Hepatocyte (in vitro differentiated cells): Measurements from ENCODE around the gene UBXN6.

Source experiments
- EZH2 ChIP-seq: fragments of 200-600 bp; sonication (generic); IDR thresholded peaks from 2 replicates; pipeline ENCODE4 v1.6.1; 2016; ENCODE audit warnings: antibody characterized with exemption, mild to moderate bottlenecking, borderline replicate concordance
- EZH2phosphoT487 ChIP-seq: fragments of 200-600 bp; sonication (generic); IDR thresholded peaks from one replicate; pipeline ENCODE4 v1.6.1; 2018; ENCODE audit warnings: antibody characterized with exemption, mild to moderate bottlenecking, low read depth, moderate library complexity; ENCODE audit not compliant: unreplicated experiment, severe bottlenecking
- TF ChIP-seq, protein P1 (sequence below): fragments of 200-600 bp; sonication (generic); IDR thresholded peaks from 2 replicates; pipeline ENCODE4 v1.5.1; 2016; ENCODE audit warnings: antibody characterized with exemption, mild to moderate bottlenecking; ENCODE audit not compliant: poor library complexity

DNA sequence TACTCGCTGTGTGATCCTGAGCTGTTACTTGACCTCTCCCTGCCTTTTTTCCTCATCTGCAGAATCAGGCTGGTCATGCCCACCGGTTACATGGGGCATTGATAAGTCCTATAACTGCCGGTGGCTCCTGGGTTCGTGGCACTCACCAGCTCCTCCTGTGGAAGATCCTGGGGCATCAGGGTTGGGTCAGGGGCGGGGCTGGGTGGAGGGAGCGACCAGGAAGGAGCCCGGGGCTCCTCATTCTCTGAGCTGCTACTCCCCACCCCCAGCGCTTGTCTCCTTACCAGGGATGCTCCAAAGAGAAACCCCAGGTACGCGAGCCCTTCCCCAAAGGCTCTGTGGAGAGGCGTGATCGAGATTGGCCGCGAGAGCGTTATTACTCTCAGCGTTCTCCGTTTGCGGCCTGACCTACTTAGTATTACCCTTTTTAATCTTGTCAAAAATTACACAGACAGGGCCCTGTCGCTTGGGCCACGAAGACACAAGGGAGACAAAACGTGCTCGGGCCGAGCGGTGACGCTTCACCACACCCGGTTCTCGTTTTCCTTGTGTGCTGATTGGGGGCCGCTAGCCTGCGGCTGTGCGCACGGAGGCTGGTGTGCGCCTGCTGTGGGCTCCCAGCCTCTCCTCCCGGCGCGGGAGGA lies 25.2 kb upstream of the UBXN6 start:
- TF ChIP-seq, protein P1, sequence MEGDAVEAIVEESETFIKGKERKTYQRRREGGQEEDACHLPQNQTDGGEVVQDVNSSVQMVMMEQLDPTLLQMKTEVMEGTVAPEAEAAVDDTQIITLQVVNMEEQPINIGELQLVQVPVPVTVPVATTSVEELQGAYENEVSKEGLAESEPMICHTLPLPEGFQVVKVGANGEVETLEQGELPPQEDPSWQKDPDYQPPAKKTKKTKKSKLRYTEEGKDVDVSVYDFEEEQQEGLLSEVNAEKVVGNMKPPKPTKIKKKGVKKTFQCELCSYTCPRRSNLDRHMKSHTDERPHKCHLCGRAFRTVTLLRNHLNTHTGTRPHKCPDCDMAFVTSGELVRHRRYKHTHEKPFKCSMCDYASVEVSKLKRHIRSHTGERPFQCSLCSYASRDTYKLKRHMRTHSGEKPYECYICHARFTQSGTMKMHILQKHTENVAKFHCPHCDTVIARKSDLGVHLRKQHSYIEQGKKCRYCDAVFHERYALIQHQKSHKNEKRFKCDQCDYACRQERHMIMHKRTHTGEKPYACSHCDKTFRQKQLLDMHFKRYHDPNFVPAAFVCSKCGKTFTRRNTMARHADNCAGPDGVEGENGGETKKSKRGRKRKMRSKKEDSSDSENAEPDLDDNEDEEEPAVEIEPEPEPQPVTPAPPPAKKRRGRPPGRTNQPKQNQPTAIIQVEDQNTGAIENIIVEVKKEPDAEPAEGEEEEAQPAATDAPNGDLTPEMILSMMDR, result no peak
- TF ChIP-seq EZH2, result no peak
- no peak for TF ChIP-seq EZH2phosphoT487
